AG09309 (cell line): Measurements from ENCODE around the gene SLC13A2.
"Not testable (repeated sequence)": the region's sequence is repeated elsewhere in the genome, so short reads cannot be mapped to it uniquely, and the experiment has no call there.

Experiments used
- DNase-seq: peaks from one replicate; pipeline ENCODE4 v3.0.0-alpha.2; 2010; ENCODE audit warnings: low read depth
- H3K4me3 ChIP-seq: 2 replicates; pipeline ENCODE4 v1.5.1; 2011; ENCODE audit warnings: mild to moderate bottlenecking, low read depth, low read length, moderate library complexity; ENCODE audit not compliant: control insufficient read depth
- CTCF ChIP-seq: IDR thresholded peaks from 2 replicates; pipeline ENCODE4 v1.5.1; 2011; ENCODE audit warnings: mild to moderate bottlenecking, low read depth, low read length, inconsistent platforms; ENCODE audit not compliant: insufficient read depth, control insufficient read depth; ENCODE audit errors: missing control alignments

Gene SLC13A2

GRCh38 chr17:28518132-28518531 lies 44.7 kb downstream of the SLC13A2 start:
- TF ChIP-seq CTCF, result no peak
- H3K4me3 ChIP-seq, result no peak overlapping the region
- DNase-seq, result no peak

GRCh38 chr17:28518578-28518977 lies 45.1 kb downstream of the SLC13A2 start:
- TF ChIP-seq CTCF, result no peak
- DNase-seq, result no peak
- no peak overlapping the region for H3K4me3 ChIP-seq

GRCh38 chr17:28519236-28519635 lies 45.8 kb downstream of the SLC13A2 start:
- no peak overlapping the region for H3K4me3 ChIP-seq
- no peak for TF ChIP-seq CTCF
- DNase-seq, result no peak

GRCh38 chr17:28520687-28521086 lies 47.2 kb downstream of the SLC13A2 start:
- no peak for TF ChIP-seq CTCF
- H3K4me3 ChIP-seq, result no peak overlapping the region

GRCh38 chr17:28521311-28522085 lies 48.1 kb downstream of the SLC13A2 start:
- no peak for TF ChIP-seq CTCF
- no peak for DNase-seq
- no peak overlapping the region for H3K4me3 ChIP-seq

More at GRCh38 chr17:28520687-28521086, 47.2 kb downstream of the SLC13A2 start:
- no peak for DNase-seq

GRCh38 chr17:28522281-28522680 lies 48.8 kb downstream of the SLC13A2 start:
- DNase-seq, H3K4me3 ChIP-seq: not testable (repeated sequence)

- no peak overlapping the region for H3K4me3 ChIP-seq
- TF ChIP-seq CTCF, result no peak
- no peak for DNase-seq
These were observed 49.7 kb downstream of the SLC13A2 start for GRCh38 chr17:28523186-28523585.
